Spleen (tissue), 11 donors: Measurements from ENCODE around the gene HINT1. TPM values are rescaled to one million over a fixed set of nuclear protein-coding genes. Genes with fewer than 3 reads are reported as not detected.

Experiments
- DNase-seq: peaks from one replicate; pipeline ENCODE4 v3.0.0-alpha.2; 2020
- H3K27ac ChIP-seq, 8 donors: fragments of 200-600 bp; sonication (generic) in 7 of 8; 1 replicate in 4 of 8; 2 replicates in 4 of 8; pipeline versions ENCODE4 v1.5.0 to v1.8.0; 2016 to 2021; ENCODE audit warnings: inconsistent platforms in 4 of 8, mild to moderate bottlenecking in 4 of 8, moderate library complexity in 1 of 8
- H3K27me3 ChIP-seq, 7 donors: fragments of 200-600 bp; sonication (generic) in 6 of 7; replicated peaks in 1 of 7; 1 replicate in 4 of 7; 2 replicates in 3 of 7; pipeline versions ENCODE4 v1.5.0 to v1.8.0; 2016 to 2021; ENCODE audit warnings: inconsistent platforms in 3 of 7, mild to moderate bottlenecking in 1 of 7
- H3K36me3 ChIP-seq, 6 donors: fragments of 200-600 bp; sonication (generic) in 5 of 6; 1 replicate in 4 of 6; 2 replicates in 2 of 6; pipeline versions ENCODE4 v1.5.0 to v1.8.0; 2016 to 2021; ENCODE audit warnings: inconsistent platforms in 2 of 6
- H3K4me1 ChIP-seq, 6 donors: fragments of 200-600 bp; sonication (generic) in 5 of 6; 1 replicate in 3 of 6; 2 replicates in 3 of 6; pipeline versions ENCODE4 v1.5.0 to v1.8.0; 2016 to 2021; ENCODE audit warnings: inconsistent platforms in 3 of 6
- H3K4me3 ChIP-seq, 8 donors: fragments of 200-600 bp; sonication (generic) in 7 of 8; 1 replicate in 4 of 8; 2 replicates in 4 of 8; pipeline versions ENCODE4 v1.5.0 to v1.8.0; 2016 to 2021; ENCODE audit warnings: inconsistent platforms in 4 of 8, mild to moderate bottlenecking in 4 of 8, moderate library complexity in 2 of 8
- H3K9me3 ChIP-seq, 8 donors: fragments of 200-600 bp; sonication (generic) in 7 of 8; 1 replicate in 4 of 8; 2 replicates in 4 of 8; pipeline versions ENCODE4 v1.5.0 to v1.8.0; 2016 to 2021; ENCODE audit warnings: inconsistent platforms in 4 of 8
- CTCF ChIP-seq, 11 experiments: fragments of 200-600 bp in 7 of 11; fragments of 450-650 bp in 4 of 11; sonication (generic) in 4 of 11; IDR thresholded peaks in 8 of 11; conservative IDR thresholded peaks in 3 of 11; 1 replicate in 7 of 11; 2 replicates in 4 of 11; pipeline versions ENCODE4 v1.4.0 to v1.8.0; 2016 to 2021; ENCODE audit warnings: antibody characterized with exemption in 11 of 11, inconsistent platforms in 4 of 11, mild to moderate bottlenecking in 1 of 11
- POLR2A ChIP-seq, 3 donors: fragments of 450-650 bp; IDR thresholded peaks; one replicate each; pipeline ENCODE4 v1.5.1; 2017; ENCODE audit warnings: antibody characterized with exemption in 3 of 3, mild to moderate bottlenecking in 1 of 3
- POLR2AphosphoS5 ChIP-seq, 3 donors: sonication (generic); formaldehyde crosslinking; IDR thresholded peaks; one replicate each; pipeline ENCODE4 v1.5.1; 2017; ENCODE audit warnings: antibody characterized with exemption in 3 of 3
- whole genome bisulfite sequencing, 5 donors: extraction: QIAGEN DNeasy Blood & Tissue Kit in 3 of 5; methylation state at CpG; one replicate each; pipeline versions ENCODE4 v1.1.5 to v1.1.7; 2013 to 2018; 5-methylcytosine and 5-hydroxymethylcytosine counted together
- intact Hi-C: fragments of 100-400 bp; cut with DNase I; formaldehyde crosslinking; loops from one replicate; pipeline ENCODE4 v1.15.0; 2023; ENCODE audit warnings: low total_unique reads
- polyA plus RNA-seq, 3 donors: library from polyadenylated mRNA; stranded (reverse); fragments of 200-250 nt; gene quantifications; one replicate each; pipeline ENCODE4 v1.2.1, GENCODE V29; 2013
- total RNA-seq, 7 donors: library from RNA; depleted of rRNA in 3 of 7; stranded (reverse); fragments of >200 nt in 3 of 7; fragmentation: NEBNext Ultra II Directional in 4 of 7; extraction: Animal tissue kit (Norgen Biotek cat#: 25700) in 4 of 7; gene quantifications; one replicate each; pipeline versions ENCODE4 v1.1.0 to v1.2.1, GENCODE V29; 2016 to 2021
- donor health status: healthy with polysubstance abuse.
- donor health status: DM: no; HTN: no; CAD: no; lungs with moderate emphysema.
- donor health status: DM: no; HTN: no; CAD: no.
- donor health status: Bipolar disorder and iron deficiency.
- donor health status: healthy.
- donor health status: DM: no; HTN: no; CAD: no.
- donor health status: DM: yes; HTN: yes; CAD: no.

Gene HINT1
- total and polyA plus RNA-seq, 10 donors: 130 to 424 (median 171) TPM

- 89 to 96% (median 94%) methylated on average over 2 of the region's 2 CpGs for WGBS, 5 donors
- no peaks in the 10 kb centered on the region for H3K9me3 ChIP-seq
- no peaks in the 10 kb centered on the region for H3K27me3 ChIP-seq
- intact Hi-C loops: no loop called here
- H3K36me3 ChIP-seq: peaks cover 0 to 9% (median 3%) of the 10 kb centered on the region in 6 donors
- no peak overlapping the region for H3K27ac ChIP-seq
- no peaks in the 10 kb centered on the region for H3K4me1 ChIP-seq
- DNase-seq: no peak
- TF ChIP-seq CTCF (IDR thresholded peaks at IDR 0.05 in 8 of 11, conservative IDR thresholded peaks at IDR 0.05 in 3 of 11) (no peak), POLR2A (IDR thresholded peaks at IDR 0.05) (no peak), POLR2AphosphoS5 (IDR thresholded peaks at IDR 0.05) (no peak)
- H3K4me3 ChIP-seq: no peak overlapping the region
Observed at GRCh38 chr5:131193106-131193505, 28.1 kb upstream of the HINT1 start.

GRCh38 chr5:131186561-131187256 lies 21.7 kb upstream of the HINT1 start:
- no peak overlapping the region for H3K27ac ChIP-seq
- DNase-seq: no peak
- no peaks in the 10 kb centered on the region for H3K27me3 ChIP-seq
- TF ChIP-seq POLR2AphosphoS5 (IDR thresholded peaks at IDR 0.05) (no peak), POLR2A (IDR thresholded peaks at IDR 0.05) (no peak), CTCF (IDR thresholded peaks at IDR 0.05 in 8 of 11, conservative IDR thresholded peaks at IDR 0.05 in 3 of 11) (no peak)
- peaks cover 0 to 39% (median 3%) of the 10 kb centered on the region in 6 donors for H3K36me3 ChIP-seq
- intact Hi-C loops: no loop called here
- no peaks in the 10 kb centered on the region for H3K4me1 ChIP-seq
- WGBS, 5 donors: 83 to 94% (median 89%) methylated on average over 3 of the region's 3 CpGs
- H3K9me3 ChIP-seq: no peaks in the 10 kb centered on the region
- no peak overlapping the region for H3K4me3 ChIP-seq

GRCh38 chr5:131185523-131186104 lies 20.6 kb upstream of the HINT1 start:
- Histone ChIP-seq H3K27ac (no peak overlapping the region), H3K4me3 (no peak overlapping the region), H3K36me3 (peaks cover 0 to 39% (median 3%) of the 10 kb centered on the region in 6 donors), H3K4me1 (no peaks in the 10 kb centered on the region), H3K9me3 (no peaks in the 10 kb centered on the region), H3K27me3 (no peaks in the 10 kb centered on the region)
- TF ChIP-seq POLR2A (IDR thresholded peaks at IDR 0.05): no peak
- TF ChIP-seq POLR2AphosphoS5 (IDR thresholded peaks at IDR 0.05): no peak
- TF ChIP-seq CTCF (IDR thresholded peaks at IDR 0.05 in 8 of 11, conservative IDR thresholded peaks at IDR 0.05 in 3 of 11): no peak
- intact Hi-C loops: no loop called here
- no peak for DNase-seq

- intact Hi-C loops: no loop called here
- Histone ChIP-seq H3K27ac (no peak overlapping the region), H3K4me1 (no peaks in the 10 kb centered on the region), H3K36me3 (peaks cover 0 to 28% (median 0%) of the 10 kb centered on the region in 6 donors), H3K9me3 (no peaks in the 10 kb centered on the region), H3K27me3 (no peaks in the 10 kb centered on the region), H3K4me3 (no peak overlapping the region)
- TF ChIP-seq CTCF (IDR thresholded peaks at IDR 0.05 in 8 of 11, conservative IDR thresholded peaks at IDR 0.05 in 3 of 11): no peak
- no peak for TF ChIP-seq POLR2AphosphoS5 (IDR thresholded peaks at IDR 0.05)
- no peak for TF ChIP-seq POLR2A (IDR thresholded peaks at IDR 0.05)
- no peak for DNase-seq
Observed at GRCh38 chr5:131182839-131183238, 17.8 kb upstream of the HINT1 start.
